Spinal cord (tissue), 10 donors: ENCODE measurements around the gene PPP1R15B. TPM values are rescaled to one million over a fixed set of nuclear protein-coding genes. Genes with fewer than 3 reads are reported as not detected.

Source experiments
- DNase-seq, 6 donors: peaks; one replicate each; pipeline versions ENCODE4 v3.0.0 to v3.0.0-alpha.2; 2013 to 2015; ENCODE audit warnings: low spot score in 6 of 6, low read depth in 4 of 6
- H3K27ac ChIP-seq: one replicate; pipeline ENCODE4 v1.5.1; 2013; ENCODE audit warnings: low read depth, low read length, control low read depth
- H3K27me3 ChIP-seq: one replicate; pipeline ENCODE4 v1.6.1; 2013; ENCODE audit warnings: low read length; ENCODE audit not compliant: control insufficient read depth, insufficient read depth
- H3K36me3 ChIP-seq: one replicate; pipeline ENCODE4 v1.6.1; 2013; ENCODE audit warnings: low read length; ENCODE audit not compliant: control insufficient read depth, insufficient read depth
- H3K4me1 ChIP-seq: one replicate; pipeline ENCODE4 v1.6.1; 2013; ENCODE audit warnings: low read length; ENCODE audit not compliant: control insufficient read depth, insufficient read depth
- H3K4me3 ChIP-seq: one replicate; pipeline ENCODE4 v1.5.1; 2013; ENCODE audit warnings: low read depth, low read length, control low read depth
- H3K9me3 ChIP-seq: one replicate; pipeline ENCODE4 v1.6.1; 2013; ENCODE audit warnings: low read length; ENCODE audit not compliant: control insufficient read depth, insufficient read depth
- WGBS: methylation state at CpG from one replicate; pipeline ENCODE4 v1.1.5; 2013; ENCODE audit warnings: missing lambda C conversion rate; ENCODE audit not compliant: insufficient coverage; 5-methylcytosine and 5-hydroxymethylcytosine counted together
- long read RNA-seq, 4 donors: transcript quantifications; one replicate each; lab custom pipeline, GENCODE V29; 2026
- polyA plus RNA-seq, 2 donors: library from polyadenylated mRNA; unstranded; fragments of 120-200 nt; gene quantifications; one replicate each; pipeline ENCODE4 v1.2.1, GENCODE V29; 2013; ENCODE audit not compliant: insufficient read length in 2 of 2
- total RNA-seq, 2 donors: library from RNA; depleted of rRNA in 1 of 2; stranded (reverse); fragments of 120-200 nt in 1 of 2; fragments of >200 nt in 1 of 2; gene quantifications; one replicate each; pipeline versions ENCODE4 v1.2.3 to v1.2.4, GENCODE V29; 2013 to 2014
- donor health status: healthy.

Gene PPP1R15B
- total RNA-seq (10 to 100 TPM; 31.5 to 51.4 TPM), polyA plus RNA-seq (10 to 100 TPM; 31.4 to 40.5 TPM)
- long read RNA-seq, donor 1, full-length matches to known transcripts: 5 of 5 reads
- long read RNA-seq, donor 1, partial matches to known transcripts: 0 of 5 reads
- long read RNA-seq, donor 1, other reads (novel, unspliced or antisense): 0 of 5 reads
- long read RNA-seq, donor 2, full-length matches to known transcripts: 3 of 15 reads
- long read RNA-seq, donor 2, partial matches to known transcripts: 12 of 15 reads
- long read RNA-seq, donor 2, other reads (novel, unspliced or antisense): 0 of 15 reads
- long read RNA-seq, donor 3, full-length matches to known transcripts: 5 of 5 reads
- long read RNA-seq, donor 3, partial matches to known transcripts: 0 of 5 reads
- long read RNA-seq, donor 3, other reads (novel, unspliced or antisense): 0 of 5 reads
- long read RNA-seq, donor 4, full-length matches to known transcripts: 7 of 7 reads
- long read RNA-seq, donor 4, partial matches to known transcripts: 0 of 7 reads
- long read RNA-seq, donor 4, other reads (novel, unspliced or antisense): 0 of 7 reads

- 0% methylated on average over 63 of the region's 69 CpGs for WGBS
- no peaks in the 10 kb centered on the region for H3K9me3 ChIP-seq
- H3K4me1 ChIP-seq: peaks cover 6% of the 10 kb centered on the region
- H3K36me3 ChIP-seq: no peaks in the 10 kb centered on the region
- H3K27ac ChIP-seq: peak within 1 kb of the TSS; percentile 99
- H3K27me3 ChIP-seq: no peaks in the 10 kb centered on the region
- peak; percentile 90 to 100 (median 97) for DNase-seq
- H3K4me3 ChIP-seq: peak within 1 kb of the TSS; percentile 83
Measured at GRCh38 chr1:204411451-204412204, at the start of gene PPP1R15B. Gene PPP1R15B (minus strand): TSS chr1:204411817. CDS start chr1:204411411, 406 bp downstream.

GRCh38 chr1:204460346-204460745 lies 48.7 kb upstream of the PPP1R15B start:
- no peaks in the 10 kb centered on the region for H3K9me3 ChIP-seq
- H3K27ac ChIP-seq: no peak overlapping the region
- H3K4me3 ChIP-seq: no peak overlapping the region
- no peaks in the 10 kb centered on the region for H3K27me3 ChIP-seq
- 96% methylated on average over 7 of the region's 8 CpGs for WGBS
- peaks cover 76% of the 10 kb centered on the region for H3K36me3 ChIP-seq
- peaks cover 42% of the 10 kb centered on the region for H3K4me1 ChIP-seq
- DNase-seq: no peak

- no peaks in the 10 kb centered on the region for H3K27me3 ChIP-seq
- no peak overlapping the region for H3K27ac ChIP-seq
- H3K4me1 ChIP-seq: peaks cover 45% of the 10 kb centered on the region
- H3K9me3 ChIP-seq: no peaks in the 10 kb centered on the region
- peaks cover 75% of the 10 kb centered on the region for H3K36me3 ChIP-seq
- no peak overlapping the region for H3K4me3 ChIP-seq
- WGBS: 85% methylated on average over 2 of the region's 4 CpGs
- no peak for DNase-seq
Measured at GRCh38 chr1:204459706-204460105, 48.1 kb upstream of the PPP1R15B start.

GRCh38 chr1:204457666-204458065 lies 46.0 kb upstream of the PPP1R15B start:
- peak in 1 of 6 donors; percentile 29 for DNase-seq
- no peak overlapping the region for H3K4me3 ChIP-seq
- H3K4me1 ChIP-seq: peaks cover 36% of the 10 kb centered on the region
- no peaks in the 10 kb centered on the region for H3K27me3 ChIP-seq
- H3K9me3 ChIP-seq: no peaks in the 10 kb centered on the region
- H3K27ac ChIP-seq: no peak overlapping the region
- H3K36me3 ChIP-seq: peaks cover 75% of the 10 kb centered on the region
- WGBS: 39% methylated on average over 3 of the region's 5 CpGs

- H3K4me3 ChIP-seq: no peak overlapping the region
- 38% methylated on average over 8 of the region's 11 CpGs for WGBS
- no peaks in the 10 kb centered on the region for H3K27me3 ChIP-seq
- H3K4me1 ChIP-seq: peaks cover 32% of the 10 kb centered on the region
- H3K36me3 ChIP-seq: peaks cover 75% of the 10 kb centered on the region
- peak in 2 of 6 donors; percentile 68 to 70 for DNase-seq
- peak overlapping the region; percentile 54 for H3K27ac ChIP-seq
- no peaks in the 10 kb centered on the region for H3K9me3 ChIP-seq
Measured at GRCh38 chr1:204456826-204457442, 45.3 kb upstream of the PPP1R15B start.

- H3K9me3 ChIP-seq: no peaks in the 10 kb centered on the region
- H3K4me1 ChIP-seq: peaks cover 32% of the 10 kb centered on the region
- DNase-seq: no peak
- H3K27ac ChIP-seq: no peak overlapping the region
- H3K36me3 ChIP-seq: peaks cover 73% of the 10 kb centered on the region
- WGBS: 76% methylated on average over 9 of the region's 9 CpGs
- no peak overlapping the region for H3K4me3 ChIP-seq
- H3K27me3 ChIP-seq: no peaks in the 10 kb centered on the region
Measured at GRCh38 chr1:204455831-204456145, 44.2 kb upstream of the PPP1R15B start.

GRCh38 chr1:204455063-204455830 lies 43.6 kb upstream of the PPP1R15B start:
- DNase-seq: peak in 2 of 6 donors; percentile 82 to 83
- H3K4me1 ChIP-seq: peaks cover 32% of the 10 kb centered on the region
- 6% methylated on average over 12 of the region's 18 CpGs for WGBS

GRCh38 chr1:204454476-204454875 lies 42.9 kb upstream of the PPP1R15B start:
- Histone ChIP-seq H3K36me3 (peaks cover 73% of the 10 kb centered on the region), H3K27me3 (no peaks in the 10 kb centered on the region), H3K27ac (peak overlapping the region; percentile 1), H3K9me3 (no peaks in the 10 kb centered on the region), H3K4me3 (no peak overlapping the region), H3K4me1 (peaks cover 32% of the 10 kb centered on the region)
- DNase-seq: no peak
- 67% methylated on average over 1 of the region's 4 CpGs for WGBS

More at GRCh38 chr1:204455063-204455830, 43.6 kb upstream of the PPP1R15B start:
- H3K4me3 ChIP-seq: no peak overlapping the region
- no peaks in the 10 kb centered on the region for H3K9me3 ChIP-seq
- no peaks in the 10 kb centered on the region for H3K27me3 ChIP-seq
- H3K36me3 ChIP-seq: peaks cover 74% of the 10 kb centered on the region
- H3K27ac ChIP-seq: peak overlapping the region; percentile 1
